Fibroblast of lung (primary cell): Measurements from ENCODE around the gene PAK6. TPM values are rescaled to one million over a fixed set of nuclear protein-coding genes. Genes with fewer than 3 reads are reported as not detected.

Source experiments
- DNase-seq, 2 donors: peaks; one replicate each; pipeline versions ENCODE4 v3.0.0 to v3.0.0-alpha.2; 2010; ENCODE audit warnings: low read depth in 2 of 2
- H2AFZ ChIP-seq: 2 replicates; pipeline ENCODE4 v1.5.1; 2012; ENCODE audit warnings: low read length, control low read depth, inconsistent platforms
- H3K27ac ChIP-seq: 2 replicates; pipeline ENCODE4 v1.5.1; 2011; ENCODE audit warnings: low read length, control low read depth; ENCODE audit not compliant: insufficient read depth
- H3K27me3 ChIP-seq: 2 replicates; pipeline ENCODE4 v1.5.1; 2011; ENCODE audit warnings: mild to moderate bottlenecking, low read length; ENCODE audit not compliant: control insufficient read depth, insufficient read depth
- H3K36me3 ChIP-seq: 2 replicates; pipeline ENCODE4 v1.5.1; 2011; ENCODE audit warnings: low read length; ENCODE audit not compliant: control insufficient read depth, insufficient read depth
- H3K4me1 ChIP-seq: 2 replicates; pipeline ENCODE4 v1.5.1; 2011; ENCODE audit warnings: low read length; ENCODE audit not compliant: control insufficient read depth, insufficient read depth; ENCODE audit errors: extremely low read depth
- H3K4me2 ChIP-seq: 2 replicates; pipeline ENCODE4 v1.5.1; 2011; ENCODE audit warnings: low read length, control low read depth; ENCODE audit not compliant: insufficient read depth; ENCODE audit errors: extremely low read depth
- H3K4me3 ChIP-seq, 4 experiments: fragments of 200-600 bp in 1 of 4; sonication (generic) in 1 of 4; replicated peaks in 1 of 4; 2 replicates each; pipeline ENCODE4 v1.5.1; 2011 to 2016; ENCODE audit warnings: low read length in 4 of 4, low read depth in 3 of 4, mild to moderate bottlenecking in 3 of 4, control low read depth in 2 of 4, inconsistent platforms in 1 of 4, mixed read lengths in 1 of 4; ENCODE audit not compliant: insufficient read depth in 1 of 4; ENCODE audit errors: control extremely low read depth in 1 of 4
- H3K79me2 ChIP-seq: 2 replicates; pipeline ENCODE4 v1.5.1; 2012; ENCODE audit warnings: mild to moderate bottlenecking, low read length, inconsistent platforms; ENCODE audit not compliant: control insufficient read depth, insufficient read depth
- H3K9ac ChIP-seq: 2 replicates; pipeline ENCODE4 v1.5.1; 2011; ENCODE audit warnings: mild to moderate bottlenecking, low read length, control low read depth; ENCODE audit not compliant: insufficient read depth
- H3K9me3 ChIP-seq: 2 replicates; pipeline ENCODE4 v1.5.1; 2012; ENCODE audit warnings: low read depth, low read length; ENCODE audit not compliant: control insufficient read depth, insufficient read depth
- H4K20me1 ChIP-seq: 2 replicates; pipeline ENCODE4 v1.5.1; 2011; ENCODE audit warnings: low read length; ENCODE audit not compliant: control insufficient read depth, insufficient read depth; ENCODE audit errors: extremely low read depth
- EZH2 ChIP-seq: IDR thresholded peaks from 2 replicates; pipeline ENCODE4 v1.5.1; 2012; ENCODE audit warnings: low read length, control low read depth, mild to moderate bottlenecking; ENCODE audit errors: missing control alignments
- polyA plus RNA-seq, 2 donors: library from polyadenylated mRNA; depleted of rRNA in 1 of 2; stranded (reverse) in 1 of 2; unstranded in 1 of 2; fragments of >200 nt; gene quantifications; 2 replicates each; pipeline ENCODE4 v1.2.1, GENCODE V29; 2011 to 2012; ENCODE audit warnings: missing spikeins in 1 of 2
- total RNA-seq: library from RNA; depleted of rRNA; stranded (reverse); fragments of >200 nt; gene quantifications from 2 replicates; pipeline ENCODE4 v1.2.1, GENCODE V29; 2014
- TF ChIP-seq, protein P1 (sequence below), 2 donors: IDR thresholded peaks in 1 of 2; conservative IDR thresholded peaks in 1 of 2; 1 replicate in 1 of 2; 2 replicates in 1 of 2; pipeline ENCODE4 v1.5.1; 2011 to 2012; ENCODE audit warnings: low read length in 2 of 2, control low read depth in 1 of 2, inconsistent platforms in 1 of 2, low read depth in 1 of 2, mild to moderate bottlenecking in 1 of 2

PAK6 gene
- total and polyA plus RNA-seq, 2 donors (not counting 1 experiment from before 2014, with no cell fraction given) = 0.03 TPM; not detected in 1

GRCh38 chr15:40293006-40293405 is 54.1 kb downstream of the PAK6 start:
- no peak overlapping the region for H3K9ac ChIP-seq
- H3K27me3 ChIP-seq = peaks cover 33% of the 10 kb centered on the region
- no peaks in the 10 kb centered on the region for H3K9me3 ChIP-seq
- H3K4me1 ChIP-seq = no peaks in the 10 kb centered on the region
- no peak overlapping the region for H2AFZ ChIP-seq
- no peaks in the 10 kb centered on the region for H3K36me3 ChIP-seq
- TF ChIP-seq, protein P1, sequence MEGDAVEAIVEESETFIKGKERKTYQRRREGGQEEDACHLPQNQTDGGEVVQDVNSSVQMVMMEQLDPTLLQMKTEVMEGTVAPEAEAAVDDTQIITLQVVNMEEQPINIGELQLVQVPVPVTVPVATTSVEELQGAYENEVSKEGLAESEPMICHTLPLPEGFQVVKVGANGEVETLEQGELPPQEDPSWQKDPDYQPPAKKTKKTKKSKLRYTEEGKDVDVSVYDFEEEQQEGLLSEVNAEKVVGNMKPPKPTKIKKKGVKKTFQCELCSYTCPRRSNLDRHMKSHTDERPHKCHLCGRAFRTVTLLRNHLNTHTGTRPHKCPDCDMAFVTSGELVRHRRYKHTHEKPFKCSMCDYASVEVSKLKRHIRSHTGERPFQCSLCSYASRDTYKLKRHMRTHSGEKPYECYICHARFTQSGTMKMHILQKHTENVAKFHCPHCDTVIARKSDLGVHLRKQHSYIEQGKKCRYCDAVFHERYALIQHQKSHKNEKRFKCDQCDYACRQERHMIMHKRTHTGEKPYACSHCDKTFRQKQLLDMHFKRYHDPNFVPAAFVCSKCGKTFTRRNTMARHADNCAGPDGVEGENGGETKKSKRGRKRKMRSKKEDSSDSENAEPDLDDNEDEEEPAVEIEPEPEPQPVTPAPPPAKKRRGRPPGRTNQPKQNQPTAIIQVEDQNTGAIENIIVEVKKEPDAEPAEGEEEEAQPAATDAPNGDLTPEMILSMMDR (conservative IDR thresholded peaks at IDR 0.05 in 1 of 2, IDR thresholded peaks at IDR 0.05 in 1 of 2; ENCODE audit: low read depth in 1 of 2, low read length in 2 of 2) = no peak
- TF ChIP-seq EZH2 = no peak
- H3K4me2 ChIP-seq = no peak overlapping the region
- H3K79me2 ChIP-seq = no peaks in the 10 kb centered on the region
- H3K27ac ChIP-seq = no peak overlapping the region
- no peak overlapping the region for H3K4me3 ChIP-seq
- no peak for DNase-seq
- no peaks in the 10 kb centered on the region for H4K20me1 ChIP-seq

DNA sequence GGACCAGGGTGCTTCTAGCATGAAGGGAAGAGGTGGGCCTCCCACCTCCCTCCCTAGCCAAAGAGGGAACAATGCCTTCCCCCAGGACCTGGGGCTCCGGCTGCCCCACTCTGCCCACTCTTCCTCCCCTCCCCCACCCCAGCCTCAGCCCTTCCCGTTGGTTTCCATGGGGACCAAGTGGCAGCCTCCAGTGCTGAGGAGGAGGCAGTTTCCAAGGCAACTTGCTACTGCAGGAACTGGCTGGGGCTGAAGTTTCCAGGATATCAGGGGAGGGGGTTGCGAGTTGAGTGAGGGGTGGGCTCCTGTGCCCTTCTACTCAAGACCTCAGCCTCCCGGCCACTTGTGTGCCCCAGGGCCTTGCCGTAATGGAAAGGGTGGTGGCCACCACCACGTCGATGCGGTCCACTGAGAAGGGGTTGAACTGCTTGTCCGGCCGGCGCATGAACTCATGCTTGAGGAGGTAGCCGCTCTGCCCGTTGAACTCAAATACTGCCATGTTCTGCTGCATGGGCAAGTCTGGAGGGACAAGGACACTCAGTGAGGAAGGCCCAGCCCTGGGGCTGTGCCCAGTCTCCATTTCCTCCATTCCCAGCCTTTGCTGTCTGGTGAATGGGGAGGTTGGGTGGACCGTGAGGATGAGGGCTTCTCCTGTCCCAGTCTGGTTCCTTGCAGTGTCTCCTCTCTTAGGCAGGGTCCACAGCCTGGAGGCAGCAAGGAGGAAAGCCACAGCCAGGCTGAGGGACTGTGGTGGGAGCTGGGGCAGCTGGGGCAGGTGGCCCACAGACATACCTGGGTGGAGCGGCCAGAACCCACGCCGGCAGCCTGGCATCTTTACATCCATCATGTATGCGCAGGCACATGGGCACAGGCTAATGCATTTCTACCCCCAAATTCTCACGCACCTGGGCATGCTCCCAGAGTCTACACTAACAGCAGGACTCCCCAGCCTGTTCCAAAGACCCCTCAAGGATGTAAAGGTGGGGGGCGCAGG is 55.3 kb downstream of the PAK6 start:
- no peaks in the 10 kb centered on the region for H3K4me1 ChIP-seq
- H3K27ac ChIP-seq = no peak overlapping the region
- no peaks in the 10 kb centered on the region for H3K36me3 ChIP-seq
- no peaks in the 10 kb centered on the region for H3K9me3 ChIP-seq
- no peak for DNase-seq
- no peak overlapping the region for H3K4me2 ChIP-seq
- TF ChIP-seq, protein P1 (conservative IDR thresholded peaks at IDR 0.05 in 1 of 2, IDR thresholded peaks at IDR 0.05 in 1 of 2; ENCODE audit: low read depth in 1 of 2, low read length in 2 of 2) = no peak
- TF ChIP-seq EZH2 = no peak
- no peaks in the 10 kb centered on the region for H4K20me1 ChIP-seq
- no peak overlapping the region for H3K4me3 ChIP-seq
- no peak overlapping the region for H2AFZ ChIP-seq
- H3K9ac ChIP-seq = no peak overlapping the region
- H3K79me2 ChIP-seq = no peaks in the 10 kb centered on the region
- H3K27me3 ChIP-seq = peaks cover 33% of the 10 kb centered on the region

- H4K20me1 ChIP-seq = no peaks in the 10 kb centered on the region
- H3K9ac ChIP-seq = no peak overlapping the region
- H3K4me3 ChIP-seq = no peak overlapping the region
- no peak overlapping the region for H3K27ac ChIP-seq
- no peak for TF ChIP-seq EZH2
- TF ChIP-seq, protein P1 (conservative IDR thresholded peaks at IDR 0.05 in 1 of 2, IDR thresholded peaks at IDR 0.05 in 1 of 2; ENCODE audit: low read depth in 1 of 2, low read length in 2 of 2) = no peak
- H3K4me1 ChIP-seq = no peaks in the 10 kb centered on the region
- no peaks in the 10 kb centered on the region for H3K36me3 ChIP-seq
- H3K79me2 ChIP-seq = no peaks in the 10 kb centered on the region
- no peak for DNase-seq
- H3K27me3 ChIP-seq = peaks cover 31% of the 10 kb centered on the region
- no peak overlapping the region for H3K4me2 ChIP-seq
- no peaks in the 10 kb centered on the region for H3K9me3 ChIP-seq
- H2AFZ ChIP-seq = no peak overlapping the region
Observed at GRCh38 chr15:40295297-40295696, 56.4 kb downstream of the PAK6 start.
